Prostate gland (tissue), 2 donors: ENCODE data around the gene MYO1A. TPM values are rescaled to one million over a fixed set of nuclear protein-coding genes. Genes with fewer than 3 reads are reported as not detected.
"Not testable (repeated sequence)": the region's sequence is repeated elsewhere in the genome, so short reads cannot be mapped to it uniquely, and the experiment has no call there.

Experiments
- DNase-seq: peaks from one replicate; pipeline ENCODE4 v3.0.0-alpha.2; 2019; ENCODE audit warnings: low spot score
- H3K27ac ChIP-seq, 2 donors: fragments of 200-600 bp; sonication (generic); 2 replicates each; pipeline ENCODE4 v1.5.1; 2017 to 2019
- H3K27me3 ChIP-seq: fragments of 200-600 bp; sonication (generic); replicated peaks from 2 replicates; pipeline ENCODE4 v1.5.1; 2019; ENCODE audit not compliant: insufficient read depth
- H3K36me3 ChIP-seq, 2 donors: fragments of 200-600 bp; sonication (generic); 1 replicate in 1 of 2; 2 replicates in 1 of 2; pipeline versions ENCODE4 v1.5.1 to v1.8.1; 2017 to 2019
- H3K4me1 ChIP-seq: fragments of 200-600 bp; sonication (generic); replicated peaks from 2 replicates; pipeline ENCODE4 v1.5.1; 2019
- H3K4me3 ChIP-seq, 2 donors: fragments of 200-600 bp; sonication (generic); 2 replicates each; pipeline ENCODE4 v1.5.1; 2017 to 2019
- H3K9me3 ChIP-seq: fragments of 200-600 bp; sonication (generic); 2 replicates; pipeline ENCODE4 v1.5.1; 2017
- CTCF ChIP-seq, 4 experiments: fragments of 200-600 bp in 2 of 4; fragments of 450-650 bp in 2 of 4; sonication (generic) in 2 of 4; IDR thresholded peaks; 1 replicate in 3 of 4; 2 replicates in 1 of 4; pipeline ENCODE4 v1.5.1; 2016 to 2019; ENCODE audit warnings: antibody characterized with exemption in 4 of 4, mild to moderate bottlenecking in 2 of 4, moderate library complexity in 2 of 4
- POLR2A ChIP-seq: fragments of 450-650 bp; IDR thresholded peaks from one replicate; pipeline ENCODE4 v1.6.1; 2016; ENCODE audit warnings: antibody characterized with exemption, mild to moderate bottlenecking
- POLR2AphosphoS5 ChIP-seq: sonication (generic); formaldehyde crosslinking; IDR thresholded peaks from one replicate; pipeline ENCODE4 v1.6.1; 2017; ENCODE audit warnings: antibody characterized with exemption
- WGBS: methylation state at CpG from one replicate; pipeline ENCODE4 v1.1.5; 2018; 5-methylcytosine and 5-hydroxymethylcytosine counted together
- intact Hi-C: fragments of 100-400 bp; cut with DNase I; formaldehyde crosslinking; loops from one replicate; pipeline ENCODE4 v1.14.2; 2022
- total RNA-seq, 2 donors: library from RNA; depleted of rRNA; stranded (reverse); fragments of >200 nt; gene quantifications; one replicate each; pipeline ENCODE4 v1.1.0, GENCODE V29; 2016

The MYO1A gene
- total RNA-seq, 2 donors from 2014 or later: 0.09 to 0.74 TPM

GRCh38 chr12:57027011-57027804 is 22.7 kb downstream of the MYO1A start:
- no peaks in the 10 kb centered on the region for H3K36me3 ChIP-seq
- no peaks in the 10 kb centered on the region for H3K27me3 ChIP-seq
- 77% methylated on average over 13 of the region's 13 CpGs for WGBS
- no peak overlapping the region for H3K27ac ChIP-seq
- DNase-seq: no peak
- no peak overlapping the region for H3K4me3 ChIP-seq
- TF ChIP-seq CTCF (IDR thresholded peaks at IDR 0.05) (no peak), POLR2AphosphoS5 (no peak), POLR2A (no peak)
- H3K9me3 ChIP-seq: no peaks in the 10 kb centered on the region
- no peaks in the 10 kb centered on the region for H3K4me1 ChIP-seq
- intact Hi-C loops: no loop called here

- intact Hi-C loops: no loop called here
- H3K27me3 ChIP-seq: no peaks in the 10 kb centered on the region
These were observed 24.7 kb downstream of the MYO1A start for GRCh38 chr12:57025196-57025595.

GRCh38 chr12:57022324-57022723 is 27.6 kb downstream of the MYO1A start:
- H3K27ac ChIP-seq, H3K36me3 ChIP-seq, H3K4me1 ChIP-seq, H3K27me3 ChIP-seq, DNase-seq, H3K4me3 ChIP-seq, intact Hi-C loops, H3K9me3 ChIP-seq: not testable (repeated sequence)
- 93% methylated on average over 5 of the region's 5 CpGs for WGBS

More at GRCh38 chr12:57025196-57025595, 24.7 kb downstream of the MYO1A start:
- H3K4me1 ChIP-seq: no peaks in the 10 kb centered on the region
- WGBS: 65% methylated on average over 2 of the region's 2 CpGs
- no peaks in the 10 kb centered on the region for H3K9me3 ChIP-seq
- H3K4me3 ChIP-seq: no peak overlapping the region
- no peaks in the 10 kb centered on the region for H3K36me3 ChIP-seq
- H3K27ac ChIP-seq: no peak overlapping the region
- no peak for DNase-seq
- TF ChIP-seq POLR2A: no peak
- no peak for TF ChIP-seq POLR2AphosphoS5
- no peak for TF ChIP-seq CTCF (IDR thresholded peaks at IDR 0.05)

GRCh38 chr12:57019983-57020719 is 29.8 kb downstream of the MYO1A start:
- no peaks in the 10 kb centered on the region for H3K27me3 ChIP-seq
- no peaks in the 10 kb centered on the region for H3K9me3 ChIP-seq
- intact Hi-C loops: no loop called here
- H3K4me1 ChIP-seq: no peaks in the 10 kb centered on the region
- 81% methylated on average over 9 of the region's 9 CpGs for WGBS
- TF ChIP-seq CTCF (IDR thresholded peaks at IDR 0.05) (no peak), POLR2A (no peak), POLR2AphosphoS5 (no peak)
- H3K36me3 ChIP-seq: no peaks in the 10 kb centered on the region
- no peak overlapping the region for H3K4me3 ChIP-seq
- H3K27ac ChIP-seq: no peak overlapping the region
- DNase-seq: no peak

- Histone ChIP-seq H3K4me1 (no peaks in the 10 kb centered on the region), H3K4me3 (no peak overlapping the region), H3K36me3 (no peaks in the 10 kb centered on the region), H3K9me3 (no peaks in the 10 kb centered on the region), H3K27me3 (no peaks in the 10 kb centered on the region), H3K27ac (no peak overlapping the region)
- TF ChIP-seq POLR2A: no peak
- no peak for TF ChIP-seq CTCF (IDR thresholded peaks at IDR 0.05)
- no peak for TF ChIP-seq POLR2AphosphoS5
- no peak for DNase-seq
- intact Hi-C loops: no loop called here
- 85% methylated on average over 1 of the region's 1 CpG for WGBS
These were observed 31.0 kb downstream of the MYO1A start for GRCh38 chr12:57018906-57019305.

- DNase-seq, H3K27ac ChIP-seq, H3K9me3 ChIP-seq, intact Hi-C loops, H3K4me3 ChIP-seq, H3K27me3 ChIP-seq, H3K36me3 ChIP-seq, H3K4me1 ChIP-seq: not testable (repeated sequence)
- WGBS: 85% methylated on average over 5 of the region's 5 CpGs
These were observed 31.6 kb downstream of the MYO1A start for GRCh38 chr12:57018353-57018752.
